ENCODE measurements around the gene OSTF1. TPM values are rescaled to one million over a fixed set of nuclear protein-coding genes. Genes with fewer than 3 reads are reported as not detected.

The OSTF1 gene
- total RNA-seq, 2 donors from 2014 or later, result 57.4 to 85.7 TPM

- intact Hi-C loops (cut with DNase I), result loop anchor here (10.0 kb wide), 1 partner anchor 187 kb away; the partner anchor contains the start of gene TRPM6
- Histone ChIP-seq H3K27me3 (no peaks in the 10 kb centered on the region), H3K36me3 (no peaks in the 10 kb centered on the region), H3K9ac (ENCODE audit: low read depth in 2 of 2, low read length in 2 of 2) (no peak overlapping the region), H3K4me1 (no peaks in the 10 kb centered on the region), H3K4me3 (no peak overlapping the region), H3K9me3 (no peaks in the 10 kb centered on the region), H3K27ac (peak overlapping the region; percentile 64)
- TF ChIP-seq, protein P1, sequence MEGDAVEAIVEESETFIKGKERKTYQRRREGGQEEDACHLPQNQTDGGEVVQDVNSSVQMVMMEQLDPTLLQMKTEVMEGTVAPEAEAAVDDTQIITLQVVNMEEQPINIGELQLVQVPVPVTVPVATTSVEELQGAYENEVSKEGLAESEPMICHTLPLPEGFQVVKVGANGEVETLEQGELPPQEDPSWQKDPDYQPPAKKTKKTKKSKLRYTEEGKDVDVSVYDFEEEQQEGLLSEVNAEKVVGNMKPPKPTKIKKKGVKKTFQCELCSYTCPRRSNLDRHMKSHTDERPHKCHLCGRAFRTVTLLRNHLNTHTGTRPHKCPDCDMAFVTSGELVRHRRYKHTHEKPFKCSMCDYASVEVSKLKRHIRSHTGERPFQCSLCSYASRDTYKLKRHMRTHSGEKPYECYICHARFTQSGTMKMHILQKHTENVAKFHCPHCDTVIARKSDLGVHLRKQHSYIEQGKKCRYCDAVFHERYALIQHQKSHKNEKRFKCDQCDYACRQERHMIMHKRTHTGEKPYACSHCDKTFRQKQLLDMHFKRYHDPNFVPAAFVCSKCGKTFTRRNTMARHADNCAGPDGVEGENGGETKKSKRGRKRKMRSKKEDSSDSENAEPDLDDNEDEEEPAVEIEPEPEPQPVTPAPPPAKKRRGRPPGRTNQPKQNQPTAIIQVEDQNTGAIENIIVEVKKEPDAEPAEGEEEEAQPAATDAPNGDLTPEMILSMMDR (IDR thresholded peaks at IDR 0.05), result no peak
- DNase-seq, result peak; percentile 93
Observed at GRCh38 chr9:75071530-75072122, 16.7 kb upstream of the OSTF1 start.

- TF ChIP-seq, protein P1 (IDR thresholded peaks at IDR 0.05), result no peak
- Histone ChIP-seq H3K9me3 (no peaks in the 10 kb centered on the region), H3K9ac (ENCODE audit: low read depth in 2 of 2, low read length in 2 of 2) (no peak overlapping the region), H3K27ac (no peak overlapping the region), H3K36me3 (no peaks in the 10 kb centered on the region), H3K4me3 (no peak overlapping the region), H3K27me3 (no peaks in the 10 kb centered on the region), H3K4me1 (no peaks in the 10 kb centered on the region)
- intact Hi-C loops (cut with DNase I), result loop anchor here (10.0 kb wide), 1 partner anchor 188 kb away; the partner anchor contains the start of gene TRPM6
- no peak for DNase-seq
Observed at GRCh38 chr9:75072895-75073294, 15.4 kb upstream of the OSTF1 start.

GRCh38 chr9:75081632-75082031, 6.7 kb upstream of the OSTF1 start:
- Histone ChIP-seq H3K27me3 (no peaks in the 10 kb centered on the region), H3K4me3 (no peak overlapping the region), H3K27ac (no peak overlapping the region), H3K9ac (ENCODE audit: low read depth in 2 of 2, low read length in 2 of 2) (no peak overlapping the region), H3K36me3 (no peaks in the 10 kb centered on the region), H3K4me1 (peaks cover 15% of the 10 kb centered on the region), H3K9me3 (no peaks in the 10 kb centered on the region)
- intact Hi-C loops (cut with DNase I), result no loop called here
- no peak for DNase-seq
- TF ChIP-seq, protein P1 (IDR thresholded peaks at IDR 0.05), result no peak

DNA sequence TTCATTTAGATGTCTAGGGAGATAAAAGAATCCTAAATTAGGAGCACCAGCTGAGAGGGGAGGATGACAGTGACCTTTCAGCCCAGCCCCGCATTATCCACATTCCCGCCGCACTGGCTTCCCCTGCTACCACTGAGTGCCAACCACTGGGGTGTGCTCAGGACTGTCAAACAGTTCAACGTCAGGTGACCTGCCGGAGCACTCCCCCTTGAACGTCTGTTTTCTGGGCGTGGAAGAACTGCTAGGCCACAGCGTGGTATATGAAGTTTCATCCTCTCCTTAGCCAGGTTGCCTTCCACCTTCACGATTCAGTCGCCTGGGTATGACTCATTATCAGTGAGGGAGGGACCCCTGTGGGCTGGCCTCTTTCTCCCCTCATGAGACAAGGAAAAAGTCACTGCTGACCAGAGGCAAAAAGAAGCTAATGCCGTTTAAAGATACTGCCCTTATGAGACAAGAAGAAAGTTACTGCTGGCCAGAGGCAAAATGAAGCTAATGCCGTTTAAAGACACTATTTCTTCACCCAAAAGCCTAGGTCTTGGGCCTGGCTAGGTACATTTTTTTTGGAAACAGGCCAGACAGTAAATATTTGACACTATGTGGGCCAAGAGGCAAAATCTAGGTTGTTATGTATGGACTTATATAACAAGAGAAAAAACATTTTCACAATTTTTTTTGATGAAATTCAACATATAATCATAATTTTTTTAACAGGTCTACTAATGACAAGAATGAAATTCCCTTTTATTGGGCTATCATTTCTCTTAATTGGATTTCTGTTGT, 4.9 kb upstream of the OSTF1 start:
- intact Hi-C loops (cut with DNase I), result no loop called here
- Histone ChIP-seq H3K4me3 (no peak overlapping the region), H3K9me3 (no peaks in the 10 kb centered on the region), H3K9ac (ENCODE audit: low read depth in 2 of 2, low read length in 2 of 2) (peak overlapping the region in 1 of 2 donors; percentile 73), H3K27me3 (no peaks in the 10 kb centered on the region), H3K36me3 (no peaks in the 10 kb centered on the region), H3K4me1 (peaks cover 15% of the 10 kb centered on the region), H3K27ac (no peak overlapping the region)
- DNase-seq, result peak; percentile 76
- TF ChIP-seq, protein P1 (IDR thresholded peaks at IDR 0.05), result no peak

GRCh38 chr9:75084081-75084672, 4.1 kb upstream of the OSTF1 start:
- intact Hi-C loops (cut with DNase I), result no loop called here
- no peak overlapping the region for H3K4me3 ChIP-seq
- DNase-seq, result no peak
- no peaks in the 10 kb centered on the region for H3K9me3 ChIP-seq
- H3K36me3 ChIP-seq, result no peaks in the 10 kb centered on the region
- no peaks in the 10 kb centered on the region for H3K27me3 ChIP-seq
- peak overlapping the region in 1 of 2 donors; percentile 55 for H3K9ac ChIP-seq (ENCODE audit: low read depth in 2 of 2, low read length in 2 of 2)
- H3K27ac ChIP-seq, result no peak overlapping the region
- peaks cover 15% of the 10 kb centered on the region for H3K4me1 ChIP-seq
- TF ChIP-seq, protein P1 (IDR thresholded peaks at IDR 0.05), result no peak

Data from colonic mucosa (tissue), 4 donors.